ENCODE data around the gene CREB1. TPM values are rescaled to one million over a fixed set of nuclear protein-coding genes. Genes with fewer than 3 reads are reported as not detected.
A peak's percentile ranks its signal among the peaks of the same experiment; 100 is the strongest.

CREB1 gene
- total and polyA plus RNA-seq, 9 of the 15 experiments (the other 6 are each of a cell fraction or from before 2014, with no cell fraction given), result 8.9 to 51.3 (median 19.5) TPM

DNA sequence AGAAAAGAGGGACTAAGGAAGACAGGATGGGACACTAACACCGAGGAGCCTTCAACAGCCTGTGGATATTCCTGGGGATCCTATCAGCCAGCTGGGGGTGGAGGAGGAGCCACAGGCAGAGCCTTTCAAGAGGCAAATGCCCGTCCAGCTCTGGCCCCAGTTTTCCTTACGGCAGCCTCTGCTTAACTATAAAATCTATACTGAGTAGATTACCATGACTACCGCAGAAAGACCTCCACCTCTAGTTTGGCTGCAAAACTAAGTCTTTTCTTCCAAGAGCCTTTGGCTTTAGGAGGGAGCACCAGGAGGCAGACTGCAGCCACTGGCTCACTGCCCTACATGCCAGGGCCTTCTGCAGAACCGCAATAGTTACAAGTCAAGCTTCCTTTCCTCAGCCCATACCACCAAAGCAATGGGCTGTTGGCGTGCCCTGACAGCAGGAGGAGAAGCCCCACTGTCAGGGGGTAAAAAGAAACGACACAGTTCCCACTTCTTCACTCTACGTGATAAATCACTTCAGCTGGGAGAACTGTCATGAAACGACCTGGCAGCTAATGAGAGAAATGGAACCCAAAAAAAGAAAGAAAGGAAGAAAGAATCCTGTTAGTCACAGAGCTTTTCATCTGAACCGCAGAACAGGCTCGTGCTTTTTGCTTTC lies 25.1 kb upstream of the CREB1 start:
- H3K27ac ChIP-seq (ENCODE audit: extremely low read depth, low read depth, low read length), result no peak overlapping the region
- intact Hi-C loops (cut with micrococcal nuclease), result no loop called here
- WGBS (ENCODE audit: insufficient coverage, low coverage, missing lambda C conversion rate), result 44% methylated on average over 9 of the region's 11 CpGs
- CTCF ChIA-PET (ENCODE audit: low intra/inter-chr PET ratio), result no interaction called here
- BruUV-seq (replicated peaks), result no TSS peak
- FAIRE-seq (no peak), DNase-seq (ENCODE audit: extremely low read depth in 1 of 4, low spot score in 3 of 4) (no peak), ATAC-seq (no peak)
- H3K4me1 ChIP-seq (replicated peaks in 1 of 2; ENCODE audit: control insufficient read depth in 2 of 2, insufficient read depth in 2 of 2, low read length in 2 of 2), result peaks cover 5 to 17% of the 10 kb centered on the region in 2 experiments; a peak in 3 of 5 replicates
- in situ Hi-C loops (cut with MboI), result no loop called here
- H3K79me2 ChIP-seq (ENCODE audit: control insufficient read depth, insufficient read depth, low read length), result no peaks in the 10 kb centered on the region
- POLR2A ChIA-PET, result interaction anchor here (0.6 to 1.6 kb wide), 4 partner anchors 10 to 1345 kb away, joined by 4 to 10 read pairs (median 4); partner anchors contain the start of genes EEF1B2 and NDUFS1
- peak overlapping the region; percentile 53 for H2AFZ ChIP-seq (ENCODE audit: low read depth, low read length)
- H3K36me3 ChIP-seq (ENCODE audit: control insufficient read depth, insufficient read depth, low read length), result no peaks in the 10 kb centered on the region
- no peak overlapping the region for H3K4me2 ChIP-seq (ENCODE audit: insufficient read depth, low read length)
- no peaks in the 10 kb centered on the region for H3K27me3 ChIP-seq (ENCODE audit: control insufficient read depth in 2 of 2, insufficient read depth in 2 of 2, low read length in 2 of 2)
- no peaks in the 10 kb centered on the region for H3K9me1 ChIP-seq (ENCODE audit: control insufficient read depth, insufficient read depth, low read length)
- no peaks in the 10 kb centered on the region for H3K9me3 ChIP-seq (replicated peaks; ENCODE audit: control insufficient read depth, insufficient read depth, low read depth, low read length)
- no peaks in the 10 kb centered on the region for H4K20me1 ChIP-seq (replicated peaks; ENCODE audit: control insufficient read depth, insufficient read depth, low read length)
- no peak overlapping the region for H3K9ac ChIP-seq (ENCODE audit: insufficient read depth in 1 of 2, low read depth in 2 of 2, low read length in 2 of 2)
- H3K4me3 ChIP-seq, result no peak overlapping the region
- TF ChIP-seq BHLHE40 (IDR thresholded peaks at IDR 0.05; ENCODE audit: low read length) (no peak), TAF1 (IDR thresholded peaks at IDR 0.05; ENCODE audit: control insufficient read depth, extremely low read depth, insufficient read depth, low read length, severe bottlenecking) (no peak), ZNF696 (CRISPR knock-in tag; conservative IDR thresholded peaks at IDR 0.05) (no peak), CTBP1 (IDR thresholded peaks at IDR 0.05; ENCODE audit: borderline replicate concordance) (no peak), STAT5B (CRISPR knock-in tag; IDR thresholded peaks at IDR 0.05) (no peak), HLTF (IDR thresholded peaks at IDR 0.05) (no peak), CBX5 (IDR thresholded peaks at IDR 0.05; ENCODE audit: borderline replicate concordance, low read depth) (no peak), ZNF174 (CRISPR knock-in tag; IDR thresholded peaks at IDR 0.05) (no peak), MEIS2 (IDR thresholded peaks at IDR 0.05; ENCODE audit: partially characterized antibody) (peak; percentile 74), SRSF9 (IDR thresholded peaks at IDR 0.05; ENCODE audit: borderline replicate concordance, low read depth, low read length) (no peak), CXXC5 (CRISPR knock-in tag; IDR thresholded peaks at IDR 0.05) (no peak)
- TF ChIP-seq, protein P1, sequence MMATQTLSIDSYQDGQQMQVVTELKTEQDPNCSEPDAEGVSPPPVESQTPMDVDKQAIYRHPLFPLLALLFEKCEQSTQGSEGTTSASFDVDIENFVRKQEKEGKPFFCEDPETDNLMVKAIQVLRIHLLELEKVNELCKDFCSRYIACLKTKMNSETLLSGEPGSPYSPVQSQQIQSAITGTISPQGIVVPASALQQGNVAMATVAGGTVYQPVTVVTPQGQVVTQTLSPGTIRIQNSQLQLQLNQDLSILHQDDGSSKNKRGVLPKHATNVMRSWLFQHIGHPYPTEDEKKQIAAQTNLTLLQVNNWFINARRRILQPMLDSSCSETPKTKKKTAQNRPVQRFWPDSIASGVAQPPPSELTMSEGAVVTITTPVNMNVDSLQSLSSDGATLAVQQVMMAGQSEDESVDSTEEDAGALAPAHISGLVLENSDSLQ (IDR thresholded peaks at IDR 0.05), result peak; percentile 44
- TF ChIP-seq, protein P2, sequence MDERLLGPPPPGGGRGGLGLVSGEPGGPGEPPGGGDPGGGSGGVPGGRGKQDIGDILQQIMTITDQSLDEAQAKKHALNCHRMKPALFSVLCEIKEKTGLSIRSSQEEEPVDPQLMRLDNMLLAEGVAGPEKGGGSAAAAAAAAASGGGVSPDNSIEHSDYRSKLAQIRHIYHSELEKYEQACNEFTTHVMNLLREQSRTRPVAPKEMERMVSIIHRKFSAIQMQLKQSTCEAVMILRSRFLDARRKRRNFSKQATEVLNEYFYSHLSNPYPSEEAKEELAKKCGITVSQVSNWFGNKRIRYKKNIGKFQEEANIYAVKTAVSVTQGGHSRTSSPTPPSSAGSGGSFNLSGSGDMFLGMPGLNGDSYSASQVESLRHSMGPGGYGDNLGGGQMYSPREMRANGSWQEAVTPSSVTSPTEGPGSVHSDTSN (CRISPR knock-in tag; IDR thresholded peaks at IDR 0.05; ENCODE audit: low read depth), result no peak
- TF ChIP-seq, protein P2 (tag; conservative IDR thresholded peaks at IDR 0.05; ENCODE audit: low read depth), result peak; percentile 63
- TF ChIP-seq, protein P3, sequence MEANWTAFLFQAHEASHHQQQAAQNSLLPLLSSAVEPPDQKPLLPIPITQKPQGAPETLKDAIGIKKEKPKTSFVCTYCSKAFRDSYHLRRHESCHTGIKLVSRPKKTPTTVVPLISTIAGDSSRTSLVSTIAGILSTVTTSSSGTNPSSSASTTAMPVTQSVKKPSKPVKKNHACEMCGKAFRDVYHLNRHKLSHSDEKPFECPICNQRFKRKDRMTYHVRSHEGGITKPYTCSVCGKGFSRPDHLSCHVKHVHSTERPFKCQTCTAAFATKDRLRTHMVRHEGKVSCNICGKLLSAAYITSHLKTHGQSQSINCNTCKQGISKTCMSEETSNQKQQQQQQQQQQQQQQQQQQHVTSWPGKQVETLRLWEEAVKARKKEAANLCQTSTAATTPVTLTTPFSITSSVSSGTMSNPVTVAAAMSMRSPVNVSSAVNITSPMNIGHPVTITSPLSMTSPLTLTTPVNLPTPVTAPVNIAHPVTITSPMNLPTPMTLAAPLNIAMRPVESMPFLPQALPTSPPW (CRISPR knock-in tag; IDR thresholded peaks at IDR 0.05), result no peak
- TF ChIP-seq, protein P4, sequence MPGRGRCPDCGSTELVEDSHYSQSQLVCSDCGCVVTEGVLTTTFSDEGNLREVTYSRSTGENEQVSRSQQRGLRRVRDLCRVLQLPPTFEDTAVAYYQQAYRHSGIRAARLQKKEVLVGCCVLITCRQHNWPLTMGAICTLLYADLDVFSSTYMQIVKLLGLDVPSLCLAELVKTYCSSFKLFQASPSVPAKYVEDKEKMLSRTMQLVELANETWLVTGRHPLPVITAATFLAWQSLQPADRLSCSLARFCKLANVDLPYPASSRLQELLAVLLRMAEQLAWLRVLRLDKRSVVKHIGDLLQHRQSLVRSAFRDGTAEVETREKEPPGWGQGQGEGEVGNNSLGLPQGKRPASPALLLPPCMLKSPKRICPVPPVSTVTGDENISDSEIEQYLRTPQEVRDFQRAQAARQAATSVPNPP (IDR thresholded peaks at IDR 0.05; ENCODE audit: borderline replicate concordance, insufficient read depth, insufficient read length), result no peak

Data from K562 (cell line).